Peyer's patch (tissue), 4 donors: Measurements from ENCODE around the gene SAMD10. TPM values are rescaled to one million over a fixed set of nuclear protein-coding genes. Genes with fewer than 3 reads are reported as not detected.
"Not testable (repeated sequence)": the region's sequence is repeated elsewhere in the genome, so short reads cannot be mapped to it uniquely, and the experiment has no call there.

Experiments
- DNase-seq, 3 donors: peaks; one replicate each; pipeline ENCODE4 v3.0.0-alpha.2; 2017 to 2019
- H3K27ac ChIP-seq, 4 donors: fragments of 200-600 bp; sonication (generic); one replicate each; pipeline ENCODE4 v1.5.1; 2016 to 2019
- H3K27me3 ChIP-seq, 2 donors: fragments of 200-600 bp; sonication (generic); one replicate each; pipeline ENCODE4 v1.5.1; 2019
- H3K36me3 ChIP-seq, 3 donors: fragments of 200-600 bp; sonication (generic); one replicate each; pipeline ENCODE4 v1.5.1; 2016 to 2019
- H3K4me1 ChIP-seq, 4 donors: fragments of 200-600 bp; sonication (generic); one replicate each; pipeline ENCODE4 v1.5.1; 2016 to 2019
- H3K4me3 ChIP-seq, 4 donors: fragments of 200-600 bp; sonication (generic); 1 replicate in 3 of 4; 2 replicates in 1 of 4; pipeline ENCODE4 v1.5.1; 2016 to 2019; ENCODE audit warnings: mild to moderate bottlenecking in 1 of 4
- H3K9me3 ChIP-seq, 4 donors: fragments of 200-600 bp; sonication (generic); one replicate each; pipeline ENCODE4 v1.5.1; 2016 to 2019; ENCODE audit warnings: mild to moderate bottlenecking in 1 of 4
- POLR2A ChIP-seq, 2 donors: fragments of 450-650 bp; IDR thresholded peaks; one replicate each; pipeline ENCODE4 v1.5.1; 2017; ENCODE audit warnings: antibody characterized with exemption in 2 of 2, mild to moderate bottlenecking in 2 of 2, moderate library complexity in 2 of 2
- total RNA-seq, 4 donors: library from RNA; depleted of rRNA; stranded (reverse); fragments of >200 nt; gene quantifications; one replicate each; pipeline ENCODE4 v1.1.0, GENCODE V29; 2016
- TF ChIP-seq, protein P1 (sequence below), 6 experiments: fragments of 450-650 bp in 4 of 6; fragments of 200-600 bp in 2 of 6; sonication (generic) in 1 of 6; IDR thresholded peaks; one replicate each; pipeline ENCODE4 v1.5.1; 2017 to 2019; ENCODE audit warnings: antibody characterized with exemption in 6 of 6, mild to moderate bottlenecking in 3 of 6, moderate library complexity in 1 of 6

The SAMD10 gene
- total RNA-seq, 4 donors from 2014 or later, result 1.7 to 14.3 (median 11.1) TPM

GRCh38 chr20:63977739-63978276 lies 1.6 kb downstream of the SAMD10 start:
- peak in 1 of 3 donors; percentile 50 for DNase-seq
- H3K9me3 ChIP-seq, result no peaks in the 10 kb centered on the region
- peaks cover 2 to 45% (median 23%) of the 10 kb centered on the region in 4 donors for H3K4me1 ChIP-seq
- no peaks in the 10 kb centered on the region for H3K27me3 ChIP-seq
- peaks cover 0 to under 1% (median 0%) of the 10 kb centered on the region in 3 donors for H3K36me3 ChIP-seq
- no peak for TF ChIP-seq POLR2A (IDR thresholded peaks at IDR 0.05)
- TF ChIP-seq, protein P1, sequence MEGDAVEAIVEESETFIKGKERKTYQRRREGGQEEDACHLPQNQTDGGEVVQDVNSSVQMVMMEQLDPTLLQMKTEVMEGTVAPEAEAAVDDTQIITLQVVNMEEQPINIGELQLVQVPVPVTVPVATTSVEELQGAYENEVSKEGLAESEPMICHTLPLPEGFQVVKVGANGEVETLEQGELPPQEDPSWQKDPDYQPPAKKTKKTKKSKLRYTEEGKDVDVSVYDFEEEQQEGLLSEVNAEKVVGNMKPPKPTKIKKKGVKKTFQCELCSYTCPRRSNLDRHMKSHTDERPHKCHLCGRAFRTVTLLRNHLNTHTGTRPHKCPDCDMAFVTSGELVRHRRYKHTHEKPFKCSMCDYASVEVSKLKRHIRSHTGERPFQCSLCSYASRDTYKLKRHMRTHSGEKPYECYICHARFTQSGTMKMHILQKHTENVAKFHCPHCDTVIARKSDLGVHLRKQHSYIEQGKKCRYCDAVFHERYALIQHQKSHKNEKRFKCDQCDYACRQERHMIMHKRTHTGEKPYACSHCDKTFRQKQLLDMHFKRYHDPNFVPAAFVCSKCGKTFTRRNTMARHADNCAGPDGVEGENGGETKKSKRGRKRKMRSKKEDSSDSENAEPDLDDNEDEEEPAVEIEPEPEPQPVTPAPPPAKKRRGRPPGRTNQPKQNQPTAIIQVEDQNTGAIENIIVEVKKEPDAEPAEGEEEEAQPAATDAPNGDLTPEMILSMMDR (IDR thresholded peaks at IDR 0.05), result no peak
- no peak overlapping the region for H3K4me3 ChIP-seq
- peak overlapping the region in 2 of 4 donors; percentile 88 to 91 for H3K27ac ChIP-seq

DNA sequence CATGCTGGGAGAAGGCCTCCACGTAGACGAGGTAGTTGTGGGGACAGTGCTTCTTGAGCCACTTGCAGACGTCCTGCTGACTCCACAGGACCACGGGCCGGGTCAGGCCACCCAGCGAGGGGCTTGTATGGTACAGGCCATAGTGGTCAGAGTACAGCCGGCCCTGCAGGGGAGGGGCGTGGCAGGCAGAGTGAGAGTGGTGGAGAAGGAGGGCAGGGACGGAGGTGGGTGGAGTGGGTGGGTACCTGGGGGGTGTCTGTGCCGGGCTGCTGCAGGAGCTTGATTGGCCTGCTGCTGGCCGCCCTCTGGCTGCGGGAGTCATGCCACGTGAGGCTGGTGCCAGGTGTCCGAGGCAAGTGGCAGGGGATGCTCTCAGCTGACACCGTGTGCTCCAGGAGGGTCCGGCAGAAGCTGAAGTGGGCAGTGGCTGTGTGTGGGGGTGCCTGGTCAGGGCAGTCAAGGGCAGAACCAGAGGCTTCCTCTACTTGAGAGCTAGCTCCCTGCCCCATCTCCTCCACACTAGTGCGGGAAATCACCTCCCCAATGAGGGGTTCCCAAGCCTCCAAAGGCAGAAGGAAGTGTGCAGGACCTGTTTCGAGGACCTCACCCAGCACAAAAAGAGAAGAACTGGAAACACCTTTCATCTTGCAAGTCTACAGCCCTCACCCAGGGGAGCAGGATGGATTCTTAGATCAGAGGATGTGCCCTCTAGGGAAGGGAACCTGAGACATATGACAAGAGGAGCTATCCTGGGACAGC lies 2.3 kb downstream of the SAMD10 start:
- H3K36me3 ChIP-seq, result no peaks in the 10 kb centered on the region
- H3K9me3 ChIP-seq, result no peaks in the 10 kb centered on the region
- peak overlapping the region in 1 of 4 donors; percentile 88 for H3K27ac ChIP-seq
- TF ChIP-seq, protein P1 (IDR thresholded peaks at IDR 0.05), result no peak
- TF ChIP-seq POLR2A (IDR thresholded peaks at IDR 0.05), result no peak
- no peak overlapping the region for H3K4me3 ChIP-seq
- DNase-seq, result peak in 1 of 3 donors; percentile 45
- no peaks in the 10 kb centered on the region for H3K27me3 ChIP-seq
- H3K4me1 ChIP-seq, result peaks cover 2 to 38% (median 22%) of the 10 kb centered on the region in 4 donors

GRCh38 chr20:63976511-63976910 lies 2.9 kb downstream of the SAMD10 start:
- not testable (repeated sequence) for H3K36me3 ChIP-seq, H3K27ac ChIP-seq, H3K9me3 ChIP-seq, DNase-seq, H3K27me3 ChIP-seq, H3K4me3 ChIP-seq
- peaks cover 2 to 32% (median 17%) of the 10 kb centered on the region in 4 donors for H3K4me1 ChIP-seq

DNA sequence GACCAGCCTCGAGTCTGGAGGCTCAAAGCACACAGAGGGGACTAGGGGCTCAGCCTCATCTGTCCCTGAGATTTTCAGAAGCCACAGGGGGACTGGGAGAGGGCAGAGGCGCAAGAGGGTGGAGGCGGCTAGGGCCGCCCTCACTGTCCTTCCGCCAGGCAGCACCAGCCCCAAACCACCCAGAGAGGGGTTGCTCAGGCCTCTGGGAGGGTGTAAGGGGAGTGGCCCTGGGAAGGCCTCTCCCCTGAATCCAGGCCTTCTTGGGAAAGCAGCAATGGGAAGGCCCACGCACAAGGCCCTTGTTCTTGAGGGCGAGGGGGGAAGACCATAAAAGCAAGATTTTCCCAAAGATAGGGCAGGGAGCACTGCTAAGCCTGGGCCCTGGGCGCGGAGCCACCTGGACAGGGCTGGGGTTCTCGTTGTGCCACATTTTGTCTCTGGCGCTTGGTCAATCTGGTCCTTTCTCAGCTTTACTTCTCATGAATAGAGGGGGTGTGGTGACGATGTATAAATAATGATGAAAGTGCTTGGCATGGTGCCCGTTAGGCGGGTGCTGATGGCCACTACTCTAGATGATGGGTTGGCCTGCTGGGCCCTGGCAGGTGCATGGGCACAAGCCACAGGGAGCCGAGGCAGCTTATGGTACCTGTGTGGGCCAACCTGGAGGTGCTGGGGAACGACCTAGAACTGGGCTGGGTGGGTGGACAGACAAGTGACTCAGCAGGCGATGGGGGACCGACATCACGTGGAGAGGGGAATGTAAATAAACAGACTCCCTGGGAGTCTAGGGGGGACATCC lies 4.8 kb downstream of the SAMD10 start:
- Histone ChIP-seq H3K4me3 (no peak overlapping the region), H3K4me1 (peaks cover 0 to 26% (median 9%) of the 10 kb centered on the region in 4 donors), H3K27ac (no peak overlapping the region), H3K9me3 (no peaks in the 10 kb centered on the region), H3K27me3 (no peaks in the 10 kb centered on the region), H3K36me3 (no peaks in the 10 kb centered on the region)
- peak in 2 of 3 donors; percentile 37 to 53 for DNase-seq
- TF ChIP-seq POLR2A (IDR thresholded peaks at IDR 0.05), result no peak
- TF ChIP-seq, protein P1 (IDR thresholded peaks at IDR 0.05), result no peak

DNA sequence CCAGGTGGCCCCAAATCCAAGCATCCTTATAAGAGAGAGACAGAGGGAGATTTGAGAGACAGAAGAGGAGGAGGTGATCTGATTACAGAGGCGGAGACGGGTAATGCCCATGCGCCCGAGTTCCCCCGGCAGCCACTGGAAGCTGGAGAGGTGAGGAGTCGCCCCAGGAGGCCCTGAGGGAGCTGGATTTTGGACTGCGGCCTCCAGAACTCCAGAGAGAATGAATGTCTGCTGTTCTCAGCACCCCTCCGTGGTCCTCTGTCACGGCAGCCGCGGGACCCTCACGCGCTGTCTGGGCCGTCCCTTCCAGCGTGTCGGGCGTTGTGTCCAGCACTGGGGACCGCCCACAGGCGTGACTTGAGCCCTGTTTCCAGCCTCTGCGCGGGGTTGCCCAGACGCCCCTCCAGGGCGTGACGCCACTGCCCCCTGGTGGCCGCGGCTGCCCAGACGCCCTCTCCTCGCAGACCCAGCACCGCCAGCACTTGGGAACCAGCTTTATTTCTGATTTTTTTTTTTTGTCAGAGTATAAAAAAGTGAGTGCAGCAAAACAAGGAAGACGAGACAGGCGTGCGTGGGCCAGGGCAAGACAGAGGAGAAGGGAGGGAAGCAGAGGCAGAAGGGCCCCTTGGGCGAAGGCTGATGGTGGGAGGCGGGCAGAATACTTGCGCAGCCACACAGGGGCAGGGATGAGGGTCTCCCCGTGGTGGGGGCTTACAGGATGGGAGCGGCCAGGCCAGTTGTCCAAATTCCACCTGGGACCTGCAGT lies 5.6 kb downstream of the SAMD10 start:
- peak overlapping the region in 2 of 4 donors; percentile 20 to 52 for H3K27ac ChIP-seq
- no peaks in the 10 kb centered on the region for H3K27me3 ChIP-seq
- peak; percentile 72 to 92 (median 91) for DNase-seq
- H3K4me3 ChIP-seq, result peak overlapping the region in 2 of 4 donors; percentile 32 to 34
- H3K36me3 ChIP-seq, result no peaks in the 10 kb centered on the region
- H3K9me3 ChIP-seq, result no peaks in the 10 kb centered on the region
- no peak for TF ChIP-seq POLR2A (IDR thresholded peaks at IDR 0.05)
- TF ChIP-seq, protein P1 (IDR thresholded peaks at IDR 0.05), result peak; percentile 92 to 100 (median 98)
- H3K4me1 ChIP-seq, result peaks cover 0 to 24% (median 13%) of the 10 kb centered on the region in 4 donors
